Measurements from ENCODE around the gene KCNK4.

KCNK4 gene

DNA sequence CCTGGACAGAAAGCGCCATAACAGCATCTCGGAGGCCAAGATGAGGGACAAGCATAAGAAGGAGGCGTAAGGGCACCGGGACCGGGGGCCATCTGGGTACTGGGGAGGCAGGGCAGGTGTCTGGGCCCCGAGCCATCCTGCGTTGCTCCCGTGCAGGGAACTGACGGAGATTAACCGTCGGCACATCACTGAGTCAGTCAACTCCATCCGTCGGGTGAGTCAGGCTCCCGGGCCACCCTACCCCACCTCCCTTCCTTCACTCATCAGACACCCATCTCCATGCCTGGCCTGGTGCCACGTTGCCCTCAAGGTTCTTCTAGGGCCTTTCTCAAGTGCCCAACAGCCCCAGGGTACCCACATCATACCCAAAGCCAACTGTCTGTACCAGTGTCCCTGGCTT, 24.8 kb upstream of the KCNK4 start:
- in situ Hi-C loops (cut with MboI; ENCODE audit: low pct_unique_long_range_greater_than_20kb, low sequenced_read_pairs) = no loop called here

DNA sequence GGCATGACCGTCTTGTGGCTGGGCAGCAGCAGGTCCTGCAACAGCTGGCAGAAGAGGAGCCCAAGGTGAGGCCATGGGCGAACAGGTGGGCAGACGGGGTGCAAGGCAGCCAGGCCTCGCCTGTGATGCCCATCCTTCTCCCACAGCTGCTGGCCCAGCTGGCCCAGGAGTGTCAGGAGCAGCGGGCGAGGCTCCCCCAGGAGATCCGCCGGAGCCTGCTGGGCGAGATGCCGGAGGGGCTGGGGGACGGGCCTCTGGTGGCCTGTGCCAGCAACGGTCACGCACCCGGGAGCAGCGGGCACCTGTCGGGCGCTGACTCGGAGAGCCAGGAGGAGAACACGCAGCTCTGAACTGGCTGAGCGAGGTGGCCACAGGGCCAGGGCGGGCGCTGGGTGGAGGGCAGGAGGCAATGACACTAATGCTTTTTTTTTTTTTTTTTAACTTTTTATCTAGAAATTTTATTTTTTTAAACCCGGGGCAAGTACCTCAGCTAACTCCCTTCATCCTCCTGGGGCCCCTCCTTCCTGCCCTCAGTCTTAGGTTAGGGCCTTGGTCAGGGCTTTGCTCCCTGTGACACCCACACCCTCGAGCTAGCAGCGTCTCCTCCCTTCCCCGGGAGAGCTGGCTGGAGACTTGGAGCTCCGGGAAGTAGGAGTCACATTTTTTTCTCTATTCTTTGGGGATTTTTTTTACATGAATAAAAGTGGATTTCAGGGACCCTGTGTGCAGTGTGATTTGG, 23.7 kb upstream of the KCNK4 start:
- DNase-seq = no peak
- in situ Hi-C loops (cut with MboI; ENCODE audit: low pct_unique_long_range_greater_than_20kb, low sequenced_read_pairs) = no loop called here

More for the DNA sequence above, 24.8 kb upstream of the KCNK4 start:
- no peak for DNase-seq

DNA sequence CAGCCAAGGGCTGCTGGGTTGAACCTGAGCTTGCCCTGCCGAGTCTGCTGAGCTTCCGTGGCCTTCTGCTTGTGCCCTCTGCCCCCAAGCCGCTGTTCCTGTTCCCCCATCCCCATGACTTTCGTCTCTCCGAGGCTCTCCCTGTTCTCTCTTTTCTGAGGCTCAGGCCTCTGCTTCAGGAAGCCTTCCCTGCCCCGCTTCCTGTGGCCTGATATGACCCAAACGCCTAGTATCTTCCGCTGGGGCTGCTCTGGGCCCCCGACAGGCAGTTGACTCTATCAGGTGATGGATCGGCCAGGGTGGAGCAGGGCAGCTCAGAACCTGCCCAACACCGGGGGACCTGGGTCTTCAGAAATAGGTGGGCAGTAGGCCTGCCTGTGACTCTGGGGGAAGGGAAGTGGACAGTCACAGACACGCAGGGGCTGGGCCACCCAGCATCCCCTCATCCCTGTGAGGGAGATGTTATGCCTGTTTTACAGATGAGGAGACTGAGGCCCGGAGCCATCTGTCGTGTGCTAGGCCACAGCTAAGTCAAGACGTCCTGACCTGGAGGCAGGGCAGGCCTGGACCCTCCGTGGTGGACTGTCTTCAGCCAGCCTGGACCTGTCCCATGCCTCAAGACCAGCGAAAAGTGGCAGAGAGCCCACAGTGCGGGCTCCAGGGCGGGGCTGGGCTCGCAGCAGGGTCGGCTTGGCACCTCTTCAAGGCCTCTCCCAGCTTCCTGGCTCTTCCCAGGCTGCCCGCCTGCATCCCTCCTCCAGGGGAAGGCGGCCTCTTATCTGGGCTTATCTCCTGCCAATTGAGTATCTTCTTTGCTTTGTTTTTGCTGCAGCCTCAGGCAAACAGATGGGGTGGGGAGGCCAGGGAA, 22.8 kb upstream of the KCNK4 start:
- peak; percentile 57 for DNase-seq

DNA sequence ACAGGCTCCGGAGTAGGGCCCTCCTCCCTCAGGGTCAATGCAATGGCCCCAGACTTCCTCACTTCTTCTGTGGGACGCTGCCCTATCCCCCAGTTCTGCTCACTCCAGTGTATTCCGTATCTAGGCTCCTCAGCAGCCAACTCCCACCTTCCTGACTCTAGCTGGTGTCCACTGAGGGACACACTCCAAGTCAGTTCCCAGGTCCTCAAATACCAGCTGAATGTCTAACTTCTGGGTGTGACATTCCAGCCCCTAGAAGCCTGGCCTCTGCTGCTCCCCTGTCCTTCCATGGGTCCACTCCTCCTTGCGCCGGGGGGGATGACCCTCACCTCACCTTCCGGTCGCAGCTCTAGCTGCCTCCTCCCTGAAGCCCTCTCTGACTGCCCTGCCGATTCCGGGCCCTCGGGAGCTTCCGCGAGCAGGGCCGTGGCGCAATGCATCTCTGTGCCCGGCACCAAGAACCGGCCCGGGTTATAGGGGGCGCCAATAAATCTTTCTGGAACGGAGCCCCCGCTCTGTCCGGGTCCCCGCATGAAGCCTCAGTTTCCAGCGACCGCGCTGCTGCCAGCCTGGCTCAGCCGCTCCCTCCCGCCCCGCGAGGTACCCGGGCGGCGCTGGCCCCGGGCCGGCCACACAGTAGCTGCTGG, 22.1 kb upstream of the KCNK4 start:
- DNase-seq = peak; percentile 57
- in situ Hi-C loops (cut with MboI; ENCODE audit: low pct_unique_long_range_greater_than_20kb, low sequenced_read_pairs) = no loop called here

More for the DNA sequence above, 22.8 kb upstream of the KCNK4 start:
- in situ Hi-C loops (cut with MboI; ENCODE audit: low pct_unique_long_range_greater_than_20kb, low sequenced_read_pairs) = no loop called here

DNA sequence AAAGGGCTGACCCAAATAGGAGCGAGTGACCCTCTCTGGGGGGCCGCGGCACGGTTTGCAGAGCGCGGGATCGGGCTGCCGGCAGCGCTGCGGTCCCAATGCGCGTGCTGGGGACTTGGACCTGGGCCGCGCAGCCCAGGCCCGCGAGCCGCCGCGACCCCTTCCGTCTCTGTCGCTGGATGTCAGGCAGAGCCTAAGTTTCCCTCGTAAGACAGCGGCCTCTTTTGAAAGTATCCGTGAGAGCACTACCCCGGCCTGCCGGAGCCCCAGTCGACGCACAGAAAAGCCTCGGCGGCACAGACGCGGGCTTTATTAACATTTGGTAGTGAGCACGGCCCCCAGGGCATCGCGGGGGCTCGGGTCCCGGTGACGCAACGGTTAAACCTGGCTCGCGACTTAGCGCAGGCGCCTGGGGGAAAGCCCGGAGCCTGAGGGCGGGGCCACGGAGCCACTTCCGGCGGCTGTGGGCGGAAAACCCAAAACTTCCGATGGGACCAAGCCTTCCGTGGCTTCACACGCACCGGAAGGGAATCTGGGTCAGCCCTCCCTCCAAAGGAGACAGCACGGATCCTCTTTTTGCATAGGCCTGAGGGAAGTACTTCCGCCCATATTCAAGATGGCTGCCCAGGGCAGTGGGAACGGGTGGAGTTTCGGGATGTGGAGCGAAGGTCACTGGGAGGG, 21.4 kb upstream of the KCNK4 start:
- in situ Hi-C loops (cut with MboI; ENCODE audit: low pct_unique_long_range_greater_than_20kb, low sequenced_read_pairs) = no loop called here
- peak; percentile 100 for DNase-seq

DNA sequence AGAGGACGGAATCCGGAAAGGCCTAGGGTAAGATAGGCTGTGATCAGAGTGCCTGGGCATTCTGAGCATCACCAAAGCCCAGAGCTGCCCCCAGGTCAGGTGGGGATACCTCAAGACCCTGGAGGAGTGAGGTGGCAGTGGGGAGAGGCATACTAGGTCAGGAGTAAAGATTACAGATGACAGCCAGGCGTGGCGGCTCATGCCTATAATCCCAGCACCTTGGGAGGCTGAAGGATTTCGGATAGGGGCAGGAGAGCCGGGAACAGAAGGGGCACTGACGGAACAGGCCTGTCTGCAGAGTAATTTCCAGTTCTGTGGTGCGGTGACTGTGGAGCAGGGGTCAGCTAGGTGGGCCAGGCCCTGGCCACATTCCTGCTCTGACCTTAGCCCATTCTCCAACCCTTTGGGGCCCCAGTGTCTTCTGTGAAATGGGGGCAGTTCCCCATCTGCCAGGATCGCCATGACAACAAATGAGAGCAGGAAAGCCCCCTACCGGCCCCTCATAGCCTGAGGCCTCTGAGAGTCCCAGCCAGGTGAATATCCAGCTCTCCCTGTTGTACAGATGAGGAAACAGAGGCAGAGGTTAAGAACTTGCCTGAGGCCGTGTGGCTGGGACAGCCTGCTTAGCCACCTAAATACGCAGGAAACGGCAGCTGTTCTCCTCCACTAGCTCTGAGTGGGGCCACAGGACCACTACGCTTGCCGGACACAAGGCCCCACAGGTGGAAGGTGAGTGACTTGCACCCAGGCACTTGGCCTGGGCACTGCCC, 15.9 kb upstream of the KCNK4 start:
- no peak for DNase-seq
- in situ Hi-C loops (cut with MboI; ENCODE audit: low pct_unique_long_range_greater_than_20kb, low sequenced_read_pairs) = no loop called here

DNA sequence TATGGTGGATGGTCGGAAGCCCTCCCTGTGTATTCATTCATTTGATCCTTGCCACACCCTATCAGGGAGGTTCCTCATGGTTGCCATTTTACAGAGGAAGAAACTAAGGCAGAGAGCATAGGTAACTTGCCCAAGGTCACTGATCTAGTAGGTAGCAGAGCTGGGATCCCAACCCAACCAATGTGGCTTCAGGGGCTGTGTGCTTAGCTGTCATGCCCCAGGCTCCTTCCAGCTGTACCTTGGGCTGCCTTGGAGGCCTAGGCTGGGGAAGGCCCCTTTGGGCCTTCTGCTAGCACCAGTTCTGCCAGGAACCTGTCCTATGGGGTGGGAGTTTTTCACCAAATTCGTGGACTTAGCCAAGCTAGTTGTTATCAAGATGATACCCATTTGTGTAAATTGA, 15.3 kb upstream of the KCNK4 start:
- in situ Hi-C loops (cut with MboI; ENCODE audit: low pct_unique_long_range_greater_than_20kb, low sequenced_read_pairs) = no loop called here

DNA sequence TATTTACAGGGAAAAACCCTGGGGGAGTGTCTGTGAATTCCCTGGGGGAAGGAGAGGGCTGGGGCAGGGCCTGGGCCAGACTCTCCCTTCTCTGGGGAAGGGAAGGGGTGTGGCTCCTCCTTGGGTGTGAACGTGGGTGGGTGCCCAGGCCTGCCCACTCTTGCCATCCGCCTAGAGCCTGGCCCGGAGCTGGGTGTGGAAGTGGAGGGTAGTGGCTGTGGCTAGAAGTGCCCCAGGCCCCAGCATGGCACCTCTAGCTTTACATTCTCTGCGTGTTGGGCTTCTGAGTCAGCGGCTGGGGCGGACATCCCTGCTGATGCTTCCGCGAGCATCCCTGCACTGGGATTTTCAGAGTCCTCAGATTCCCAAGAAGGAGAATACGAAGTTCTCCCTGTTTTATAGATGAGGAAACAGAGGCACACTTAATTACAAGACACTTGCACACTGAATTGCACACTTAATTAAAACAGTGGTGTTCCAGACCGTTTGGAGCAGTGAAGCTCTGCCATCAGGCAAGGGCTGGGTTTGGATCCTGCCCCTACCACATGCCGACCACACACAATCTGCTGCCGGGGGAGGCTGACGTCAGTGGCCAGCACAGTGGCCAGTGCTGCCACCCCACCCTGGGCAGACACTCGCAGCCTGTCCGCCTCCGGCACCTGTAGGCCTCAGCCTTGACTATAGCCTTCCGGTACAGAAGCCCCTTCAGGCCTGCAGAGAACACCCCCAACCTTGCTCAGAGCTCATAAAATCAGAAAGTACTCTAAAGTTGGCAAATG, 14.3 kb upstream of the KCNK4 start:
- DNase-seq = no peak

More for the DNA sequence above, 15.3 kb upstream of the KCNK4 start:
- no peak for DNase-seq

DNA sequence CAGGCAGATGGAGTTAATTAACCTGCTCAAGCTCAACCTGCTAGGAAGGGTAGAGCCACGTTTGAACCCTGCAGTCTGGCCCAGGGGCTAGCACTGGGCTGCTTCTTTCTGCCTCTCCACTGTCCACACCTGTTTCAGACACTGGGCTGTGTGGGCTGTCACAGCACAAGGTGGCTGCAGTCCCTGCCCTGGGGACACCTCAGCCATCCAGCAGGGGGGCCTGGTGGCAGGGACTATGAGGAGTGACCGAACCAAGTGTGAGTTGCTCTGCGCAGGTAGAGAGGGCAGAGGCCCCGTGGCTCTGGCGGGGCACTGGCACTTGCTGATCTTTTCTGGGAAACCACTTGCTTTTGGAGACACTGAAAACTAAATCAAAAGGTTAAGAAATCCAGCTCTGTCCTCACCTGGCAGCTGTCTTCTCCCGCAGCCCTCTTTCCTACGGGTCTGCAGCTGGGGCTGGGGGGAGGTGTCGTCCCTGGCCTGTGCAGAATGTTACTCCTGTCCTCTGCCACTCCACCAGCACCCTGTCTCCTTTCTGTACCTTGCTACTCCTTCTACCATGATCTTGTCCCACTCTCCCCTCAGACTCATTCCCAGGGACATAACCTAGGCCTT, 12.4 kb upstream of the KCNK4 start:
- in situ Hi-C loops (cut with MboI; ENCODE audit: low pct_unique_long_range_greater_than_20kb, low sequenced_read_pairs) = no loop called here
- DNase-seq = no peak

More for the DNA sequence above, 14.3 kb upstream of the KCNK4 start:
- in situ Hi-C loops (cut with MboI; ENCODE audit: low pct_unique_long_range_greater_than_20kb, low sequenced_read_pairs) = no loop called here

DNA sequence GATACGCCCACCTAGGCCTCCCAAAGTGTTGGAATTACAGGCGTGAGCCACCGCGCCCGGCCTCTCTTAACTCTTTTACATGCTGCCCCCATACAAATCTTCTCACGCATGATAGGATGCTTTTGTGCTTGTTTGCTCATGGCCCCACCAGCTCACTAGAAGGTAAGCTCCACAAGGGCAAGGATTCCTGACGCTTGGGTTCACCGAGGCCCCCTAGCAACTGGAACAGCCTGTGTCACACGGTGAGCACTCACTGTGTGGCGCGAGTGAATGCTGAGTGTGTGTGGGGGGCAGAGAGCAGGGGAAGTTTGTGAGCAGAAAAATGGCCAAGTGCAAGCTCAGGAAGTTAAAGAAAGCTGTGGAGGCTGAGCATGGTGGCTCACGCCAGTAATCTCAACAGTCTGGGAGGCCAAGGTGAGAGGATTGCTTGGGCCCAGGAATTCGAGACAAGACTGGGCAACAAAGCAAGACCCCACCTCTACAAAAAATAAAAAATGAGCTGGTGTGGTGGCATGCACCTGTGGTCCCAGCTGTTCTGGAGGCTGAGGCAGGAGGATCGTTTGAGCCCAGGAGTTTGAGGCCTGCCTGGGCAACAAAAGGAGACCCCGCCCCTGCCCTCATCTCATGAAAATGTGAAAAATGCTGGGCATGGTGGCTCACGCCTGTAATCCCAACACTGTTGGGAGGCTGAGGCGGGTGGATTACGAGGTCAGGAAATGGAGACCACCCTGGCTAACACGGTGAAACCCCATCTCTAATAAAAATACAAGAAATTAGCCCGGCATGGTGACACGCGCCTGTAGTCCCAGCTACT, 8.9 kb upstream of the KCNK4 start:
- no peak for DNase-seq
- in situ Hi-C loops (cut with MboI; ENCODE audit: low pct_unique_long_range_greater_than_20kb, low sequenced_read_pairs) = no loop called here

DNA sequence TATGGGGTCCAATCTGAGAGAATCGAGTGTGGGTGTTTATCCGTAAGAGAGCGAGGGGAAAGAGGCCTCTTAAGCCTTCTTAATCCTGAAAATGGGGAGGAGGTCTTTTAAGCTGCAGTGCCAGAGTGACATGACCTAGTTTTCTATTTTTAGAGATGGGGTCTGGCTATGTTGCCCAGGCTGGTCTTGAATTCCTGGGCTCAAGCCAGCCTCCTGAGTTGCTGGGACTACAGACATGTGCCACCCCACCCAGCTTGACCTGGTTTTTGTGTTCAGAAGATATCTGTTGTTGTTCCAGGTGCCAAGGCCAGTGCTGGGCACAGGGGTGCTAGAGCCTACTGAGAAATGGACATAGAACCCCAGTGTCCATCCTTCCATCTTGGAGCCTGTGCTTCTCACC, 8.0 kb upstream of the KCNK4 start:
- in situ Hi-C loops (cut with MboI; ENCODE audit: low pct_unique_long_range_greater_than_20kb, low sequenced_read_pairs) = no loop called here

DNA sequence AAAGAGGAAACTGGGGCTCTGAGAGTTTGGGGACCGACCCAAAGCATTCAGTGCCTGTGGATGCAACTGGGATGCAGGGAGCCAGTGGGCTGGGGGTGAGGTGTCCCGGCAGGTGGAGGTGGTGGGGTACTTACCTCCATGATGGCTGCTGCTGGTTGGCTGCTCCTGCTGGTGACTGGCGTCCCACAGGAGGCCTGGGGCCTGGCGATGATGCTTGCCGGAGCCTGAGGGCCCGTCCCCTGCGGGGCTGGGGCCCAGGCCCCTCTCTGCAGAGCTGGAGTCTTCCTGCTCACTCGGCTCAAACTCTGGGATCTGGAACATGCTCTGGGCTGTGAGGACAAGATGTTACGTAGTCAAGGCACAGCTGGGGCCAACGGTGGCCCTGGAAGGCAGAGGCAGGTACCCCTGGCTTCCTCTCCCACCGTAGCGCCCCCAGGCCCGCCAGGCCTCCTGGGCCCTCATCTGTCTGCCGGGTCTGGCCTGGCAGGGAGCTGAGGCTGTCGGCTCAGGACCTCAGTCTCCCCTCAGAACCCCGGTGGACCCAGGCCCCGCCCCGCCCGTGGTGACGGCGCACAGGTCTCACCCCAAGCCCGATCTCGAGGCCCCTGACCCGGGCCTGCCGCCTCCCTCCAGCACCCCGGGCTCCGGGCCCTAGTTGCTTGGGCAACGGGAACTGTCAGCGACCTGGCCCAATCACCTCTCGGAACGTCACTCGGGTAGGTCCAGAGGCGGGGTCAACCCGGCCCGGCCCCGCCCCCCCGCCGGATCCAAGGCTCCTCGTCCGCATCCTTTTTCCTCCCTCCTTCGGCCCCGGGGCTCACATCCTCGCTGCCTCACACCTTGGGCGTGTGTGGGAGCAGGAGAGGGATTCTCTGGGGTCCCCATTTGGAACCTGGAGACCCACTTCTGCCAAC, 6.8 kb upstream of the KCNK4 start, which contains the start of gene BAD:
Gene BAD (minus strand): TSS at position 618 of the 914 bp plus-strand sequence. CDS start 297 bp downstream, at position 321.
- in situ Hi-C loops (cut with MboI; ENCODE audit: low pct_unique_long_range_greater_than_20kb, low sequenced_read_pairs) = no loop called here
- DNase-seq = peak; percentile 94

More for the DNA sequence above, 8.0 kb upstream of the KCNK4 start:
- DNase-seq = no peak

DNA sequence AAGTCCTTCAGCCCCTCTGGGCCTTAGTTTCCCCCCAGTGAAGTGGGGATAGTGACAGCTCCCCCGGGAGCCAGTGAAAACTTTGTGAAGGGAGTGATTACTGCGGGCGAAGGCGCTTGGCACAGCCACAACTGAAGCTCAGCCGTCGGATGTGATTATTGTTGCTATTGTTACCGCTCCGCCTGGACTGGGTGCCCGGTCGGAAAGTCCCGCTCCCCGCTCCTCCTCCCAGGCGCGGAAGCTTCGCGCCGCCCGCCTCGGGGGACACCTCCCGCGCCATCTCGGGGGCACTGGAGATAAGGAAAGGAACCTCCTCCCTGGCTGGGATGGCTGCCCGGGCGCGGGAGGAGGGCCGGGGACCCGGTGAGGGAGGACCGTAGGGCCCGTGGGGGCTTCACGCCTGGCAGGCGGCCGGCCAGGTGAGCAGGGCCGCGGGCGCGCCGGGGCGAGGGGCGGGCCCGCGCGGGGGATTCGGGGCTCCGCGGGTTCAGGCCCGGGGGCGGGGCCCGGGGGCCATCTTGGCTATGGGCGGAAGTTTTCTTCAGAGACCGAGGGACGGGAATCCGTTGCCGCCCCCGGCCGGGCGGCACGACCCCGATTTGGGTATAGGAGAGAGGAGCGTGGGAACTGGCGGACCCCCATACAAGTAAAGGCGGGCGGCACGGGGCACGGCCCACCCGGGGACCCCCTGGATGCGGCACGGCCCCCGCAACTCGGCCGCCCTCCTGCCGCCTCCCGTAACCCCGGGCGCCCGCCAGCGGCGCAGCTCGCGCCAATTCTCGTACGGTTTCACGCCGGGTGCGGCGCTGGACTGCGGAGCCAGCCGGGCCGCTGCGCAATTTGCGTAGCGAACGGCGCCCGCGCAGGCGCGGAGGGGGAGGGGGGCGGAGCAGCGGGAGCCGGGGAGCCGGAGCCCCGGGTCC, 5.9 kb upstream of the KCNK4 start, which contains the start of gene GPR137:
Gene GPR137 (plus strand): TSS at position 887 of the 923 bp plus-strand sequence. CDS start 677 bp downstream, outside the sequence.
- DNase-seq = peak; percentile 88
- in situ Hi-C loops (cut with MboI; ENCODE audit: low pct_unique_long_range_greater_than_20kb, low sequenced_read_pairs) = no loop called here

Data from KBM-7 (cell line).